Thyroid gland (tissue), 4 donors: ENCODE results near the gene CACNA1H. TPM values are rescaled to one million over a fixed set of nuclear protein-coding genes. Genes with fewer than 3 reads are reported as not detected.

Experiments used
- DNase-seq, 2 donors: peaks; one replicate each; pipeline ENCODE4 v3.0.0-alpha.2; 2019
- H3K27ac ChIP-seq, 3 donors: fragments of 200-600 bp; sonication (generic); 1 replicate in 2 of 3; 2 replicates in 1 of 3; pipeline ENCODE4 v1.5.1; 2016 to 2019; ENCODE audit warnings: mild to moderate bottlenecking in 1 of 3, moderate library complexity in 1 of 3
- H3K27me3 ChIP-seq: fragments of 200-600 bp; sonication (generic); one replicate; pipeline ENCODE4 v1.5.1; 2019
- H3K36me3 ChIP-seq, 2 donors: fragments of 200-600 bp; sonication (generic); one replicate each; pipeline ENCODE4 v1.5.1; 2016 to 2019
- H3K4me1 ChIP-seq, 2 donors: fragments of 200-600 bp; sonication (generic); one replicate each; pipeline ENCODE4 v1.5.1; 2017 to 2019
- H3K4me3 ChIP-seq, 3 donors: fragments of 200-600 bp; sonication (generic); replicated peaks in 1 of 3; 1 replicate in 2 of 3; 2 replicates in 1 of 3; pipeline ENCODE4 v1.5.1; 2016; ENCODE audit warnings: mild to moderate bottlenecking in 1 of 3
- H3K9me3 ChIP-seq: fragments of 200-600 bp; sonication (generic); one replicate; pipeline ENCODE4 v1.5.1; 2017
- CTCF ChIP-seq, 6 experiments: fragments of 200-600 bp in 3 of 6; fragments of 450-650 bp in 3 of 6; sonication (generic) in 3 of 6; IDR thresholded peaks; one replicate each; pipeline ENCODE4 v1.5.1; 2016 to 2019; ENCODE audit warnings: antibody characterized with exemption in 6 of 6, mild to moderate bottlenecking in 2 of 6, inconsistent platforms in 1 of 6, moderate library complexity in 1 of 6
- POLR2A ChIP-seq, 2 donors: fragments of 450-650 bp; IDR thresholded peaks; one replicate each; pipeline ENCODE4 v1.6.1; 2017; ENCODE audit warnings: antibody characterized with exemption in 2 of 2, mild to moderate bottlenecking in 2 of 2, moderate library complexity in 1 of 2
- WGBS, 2 donors: methylation state at CpG; one replicate each; pipeline ENCODE4 v1.1.5; 2017; 5-methylcytosine and 5-hydroxymethylcytosine counted together
- intact Hi-C: fragments of 100-400 bp; cut with DNase I; formaldehyde crosslinking; loops from one replicate; pipeline ENCODE4 v1.15.1; 2023
- total RNA-seq, 4 donors: library from RNA; depleted of rRNA; stranded (reverse); fragments of >200 nt; gene quantifications; one replicate each; pipeline ENCODE4 v1.2.3, GENCODE V29; 2016

Gene CACNA1H
- total RNA-seq, result 10 to 100 TPM in 2 of 4 donors, 1 to 10 TPM in 2; 8.4 to 12.4 (median 9.3) TPM

GRCh38 chr16:1152651-1153259 is at the start of gene CACNA1H:
CACNA1H (plus strand) TSS chr16:1153106; CDS start chr16:1153738, 632 bp downstream.
- Histone ChIP-seq H3K27ac (peak within 1 kb of the TSS in 1 of 3 donors; percentile 7), H3K27me3 (no peaks in the 10 kb centered on the region), H3K4me1 (peaks cover 6 to 21% of the 10 kb centered on the region in 2 donors), H3K9me3 (no peaks in the 10 kb centered on the region), H3K4me3 (peak within 1 kb of the TSS in 1 of 3 donors; percentile 34), H3K36me3 (no peaks in the 10 kb centered on the region)
- no peak for DNase-seq
- peak in 1 of 6 experiments; percentile 43 for TF ChIP-seq CTCF (IDR thresholded peaks at IDR 0.05)
- TF ChIP-seq POLR2A (IDR thresholded peaks at IDR 0.05), result no peak
- no CpG with 5 or more reads among the region's 98 CpGs for WGBS, 2 donors
- intact Hi-C loops, result no loop called here

- peaks cover 3 to 5% of the 10 kb centered on the region in 2 donors for H3K4me1 ChIP-seq
- 55% methylated on average over 11 of the region's 11 CpGs; no CpG with 5 or more reads in 1 of the 2 donors for WGBS, 2 donors
- no peak for TF ChIP-seq POLR2A (IDR thresholded peaks at IDR 0.05)
- no peak for TF ChIP-seq CTCF (IDR thresholded peaks at IDR 0.05)
- no peaks in the 10 kb centered on the region for H3K36me3 ChIP-seq
- no peaks in the 10 kb centered on the region for H3K9me3 ChIP-seq
- no peak for DNase-seq
- intact Hi-C loops, result no loop called here
- H3K4me3 ChIP-seq, result no peak overlapping the region
- no peak overlapping the region for H3K27ac ChIP-seq
- no peaks in the 10 kb centered on the region for H3K27me3 ChIP-seq
Observed at GRCh38 chr16:1103636-1103980, 49.3 kb upstream of the CACNA1H start.

DNA sequence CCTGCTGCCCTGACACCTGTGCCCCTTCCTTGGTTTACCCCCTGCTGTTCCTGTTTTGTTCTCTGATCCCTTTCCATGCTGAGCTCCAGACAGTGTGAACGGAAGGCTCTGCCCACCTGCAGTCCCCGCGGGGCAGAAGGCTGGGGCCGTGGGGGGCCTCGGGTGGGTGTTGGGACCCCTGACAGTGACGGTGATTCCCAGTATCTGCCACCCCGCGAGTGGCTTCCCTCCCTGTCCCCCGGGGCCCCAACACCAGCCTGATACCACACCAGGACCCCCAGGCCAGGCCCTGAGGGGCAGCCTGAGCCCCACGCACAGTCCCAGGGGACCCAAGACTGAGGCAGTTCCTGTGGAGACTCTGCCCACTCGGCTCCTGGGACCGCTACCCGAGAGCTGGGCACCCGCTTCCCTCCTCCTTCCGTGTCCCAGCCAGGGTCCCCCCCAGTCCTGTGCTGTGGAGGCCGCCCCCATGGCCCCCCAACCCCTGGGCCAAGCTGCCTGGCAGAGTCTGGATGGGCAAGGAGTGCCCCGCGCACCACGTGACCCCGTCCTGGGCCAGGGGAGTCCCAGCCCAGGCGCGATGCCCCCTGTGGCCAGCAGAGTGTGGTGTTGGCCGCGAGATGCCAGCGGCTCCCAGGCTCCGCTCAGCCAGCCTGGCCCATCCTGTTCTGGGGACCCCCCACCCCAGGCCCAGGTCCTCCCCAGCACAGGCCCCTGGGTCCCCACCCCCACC is 46.9 kb upstream of the CACNA1H start:
- Histone ChIP-seq H3K9me3 (no peaks in the 10 kb centered on the region), H3K27me3 (no peaks in the 10 kb centered on the region), H3K4me3 (no peak overlapping the region), H3K27ac (no peak overlapping the region), H3K36me3 (no peaks in the 10 kb centered on the region), H3K4me1 (peaks cover 3 to 5% of the 10 kb centered on the region in 2 donors)
- TF ChIP-seq CTCF (IDR thresholded peaks at IDR 0.05) (peak; percentile 65 to 94 (median 82)), POLR2A (IDR thresholded peaks at IDR 0.05) (no peak)
- intact Hi-C loops, result loop anchor here (2.0 kb wide), 1 partner anchor 89 kb away; no protein-coding TSS in a partner anchor
- WGBS, 2 donors, result 48 to 53% methylated on average over 6 to 15 of the region's 26 CpGs
- DNase-seq, result peak; percentile 83 to 85

DNA sequence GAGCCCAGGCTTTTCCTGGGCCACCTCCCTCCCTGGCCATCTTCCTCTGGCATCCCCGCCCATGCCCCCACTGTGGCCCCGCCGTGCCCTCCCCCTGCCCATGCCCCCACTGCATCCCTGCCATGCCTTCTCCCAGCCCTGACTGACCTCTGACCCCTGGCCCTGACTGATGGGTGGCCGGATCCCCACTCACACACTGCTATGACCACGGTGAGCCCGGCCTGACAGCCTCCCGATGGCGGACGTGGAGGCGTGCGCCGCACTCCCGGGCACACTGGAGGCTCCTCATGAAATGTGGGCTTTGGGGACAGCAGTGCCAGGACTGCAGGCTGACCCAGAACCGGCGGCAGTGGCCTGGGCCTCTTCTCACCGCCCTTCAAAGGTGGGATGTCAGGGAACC is 46.2 kb upstream of the CACNA1H start:
- no peak for DNase-seq
- Histone ChIP-seq H3K4me3 (no peak overlapping the region), H3K9me3 (no peaks in the 10 kb centered on the region), H3K36me3 (no peaks in the 10 kb centered on the region), H3K4me1 (peaks cover 3 to 5% of the 10 kb centered on the region in 2 donors), H3K27me3 (no peaks in the 10 kb centered on the region), H3K27ac (no peak overlapping the region)
- intact Hi-C loops, result loop anchor here (2.0 kb wide), 1 partner anchor 88 kb away; no protein-coding TSS in a partner anchor
- TF ChIP-seq CTCF (IDR thresholded peaks at IDR 0.05) (no peak), POLR2A (IDR thresholded peaks at IDR 0.05) (no peak)
- WGBS, 2 donors, result 68 to 79% methylated on average over 5 to 12 of the region's 16 CpGs

DNA sequence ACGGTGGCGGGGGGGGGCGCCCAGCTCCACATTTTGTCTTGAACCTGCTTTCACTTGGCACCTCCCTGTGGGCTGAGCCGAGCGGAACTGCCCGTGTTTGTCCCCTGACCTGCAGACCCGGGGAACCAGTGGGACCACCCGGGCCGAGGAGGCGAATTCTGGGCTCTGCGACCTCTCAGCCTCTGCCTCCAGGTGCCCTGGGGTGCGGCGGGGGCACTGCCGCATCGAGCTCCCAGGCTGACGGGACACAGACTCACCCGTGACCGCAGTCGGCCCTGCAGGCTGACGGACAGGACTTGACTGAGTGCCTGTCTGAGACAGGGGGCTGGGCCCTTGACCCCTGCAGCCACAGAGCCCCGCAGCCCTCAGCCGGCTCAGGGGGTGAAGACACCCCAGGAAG is 45.8 kb upstream of the CACNA1H start:
- peaks cover 3 to 5% of the 10 kb centered on the region in 2 donors for H3K4me1 ChIP-seq
- 62 to 73% methylated on average over 8 to 10 of the region's 22 CpGs for WGBS, 2 donors
- intact Hi-C loops, result loop anchor here (2.0 kb wide), 1 partner anchor 88 kb away; no protein-coding TSS in a partner anchor

More for the DNA sequence above, 45.8 kb upstream of the CACNA1H start:
- H3K9me3 ChIP-seq, result no peaks in the 10 kb centered on the region
- no peak for TF ChIP-seq POLR2A (IDR thresholded peaks at IDR 0.05)
- no peak for DNase-seq
- H3K27me3 ChIP-seq, result no peaks in the 10 kb centered on the region
- H3K36me3 ChIP-seq, result no peaks in the 10 kb centered on the region
- H3K27ac ChIP-seq, result no peak overlapping the region
- H3K4me3 ChIP-seq, result no peak overlapping the region
